ENCODE results near the gene ASIC1.

The ASIC1 gene

DNA sequence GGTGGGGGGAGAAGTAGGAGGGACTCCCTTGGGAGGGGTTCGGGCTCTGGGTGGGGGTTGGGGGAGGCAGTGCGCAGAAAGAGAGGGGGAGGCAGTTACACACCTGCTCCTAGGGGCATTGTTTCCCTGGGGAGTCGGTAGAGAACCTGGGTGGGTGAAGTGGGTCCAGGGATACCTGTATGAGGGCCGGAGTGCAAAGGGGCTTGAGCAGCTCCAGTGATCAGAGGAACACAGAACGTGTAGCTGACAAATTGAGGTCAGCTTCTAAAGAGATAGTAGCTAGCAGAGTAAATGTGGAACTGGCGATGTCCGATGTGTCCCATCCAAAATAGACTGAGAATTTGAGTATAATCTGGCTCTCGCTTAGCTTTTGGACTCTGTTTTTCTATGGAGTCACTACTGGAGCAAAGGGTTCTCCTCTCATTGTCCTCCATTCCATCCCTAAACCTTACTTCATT, 28.2 kb downstream of the ASIC1 start:
- no peak for DNase-seq

DNA sequence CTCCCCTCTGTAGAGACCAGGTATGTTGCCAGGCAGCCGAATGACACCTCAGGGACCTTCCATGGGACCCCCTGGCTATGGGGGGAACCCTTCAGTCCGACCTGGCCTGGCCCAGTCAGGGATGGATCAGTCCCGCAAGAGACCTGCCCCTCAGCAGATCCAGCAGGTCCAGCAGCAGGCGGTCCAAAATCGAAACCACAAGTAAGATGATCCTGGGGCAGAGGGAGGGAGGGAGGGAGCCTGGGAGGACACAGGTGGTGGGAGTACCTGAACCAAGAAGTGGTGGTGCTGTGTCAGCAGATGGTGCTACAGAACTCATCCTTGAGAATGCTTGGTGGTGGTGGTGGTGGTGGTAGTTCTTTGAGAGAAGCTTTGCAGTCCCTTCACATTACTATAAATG, 28.8 kb downstream of the ASIC1 start:
- DNase-seq, result no peak

- DNase-seq, result no peak
These were observed 29.8 kb downstream of the ASIC1 start for GRCh38 chr12:50087151-50087550.

DNA sequence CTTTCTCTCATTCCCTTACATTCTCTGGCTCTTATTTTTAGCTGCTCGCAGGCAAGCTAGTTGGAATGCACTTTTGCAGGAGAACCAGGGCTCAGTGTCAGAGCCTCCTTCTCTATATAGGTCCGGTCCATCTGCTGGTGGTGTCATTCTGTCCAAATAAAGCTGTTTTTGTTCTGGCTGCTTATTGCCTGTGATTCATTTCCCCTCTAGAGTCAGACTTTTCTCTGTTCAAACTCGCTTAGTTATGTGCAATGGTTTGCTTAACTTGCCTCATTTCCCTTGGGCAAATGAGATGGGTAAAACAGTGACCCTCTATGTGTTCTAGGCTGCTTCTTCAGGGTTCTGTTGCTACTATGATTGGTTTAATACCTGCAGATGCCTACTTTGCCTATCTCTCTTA, 30.6 kb downstream of the ASIC1 start:
- DNase-seq, result no peak

GRCh38 chr12:50088577-50089335, 31.4 kb downstream of the ASIC1 start:
- no peak for DNase-seq

DNA sequence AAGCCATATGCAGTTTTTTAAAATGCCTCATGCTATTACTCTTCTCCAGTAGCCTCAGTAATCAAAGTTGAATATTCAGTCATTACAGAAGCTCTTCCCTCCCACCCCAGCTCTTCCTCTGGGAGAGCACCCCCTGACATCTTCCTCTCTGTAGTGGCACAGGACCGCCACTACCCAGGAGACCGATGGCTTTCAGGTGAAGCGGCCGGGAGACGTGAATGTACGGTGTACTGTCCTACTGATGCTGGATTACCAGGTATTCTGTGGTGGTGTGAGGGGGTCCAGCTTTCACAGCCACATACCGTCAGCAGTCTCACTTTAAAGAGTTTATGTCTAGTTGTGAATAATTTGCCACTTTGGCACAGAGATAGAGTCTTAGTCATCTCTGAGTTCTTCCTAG, 32.3 kb downstream of the ASIC1 start:
- no peak for DNase-seq

GRCh38 chr12:50090391-50090790, 33.0 kb downstream of the ASIC1 start:
- DNase-seq, result no peak

DNA sequence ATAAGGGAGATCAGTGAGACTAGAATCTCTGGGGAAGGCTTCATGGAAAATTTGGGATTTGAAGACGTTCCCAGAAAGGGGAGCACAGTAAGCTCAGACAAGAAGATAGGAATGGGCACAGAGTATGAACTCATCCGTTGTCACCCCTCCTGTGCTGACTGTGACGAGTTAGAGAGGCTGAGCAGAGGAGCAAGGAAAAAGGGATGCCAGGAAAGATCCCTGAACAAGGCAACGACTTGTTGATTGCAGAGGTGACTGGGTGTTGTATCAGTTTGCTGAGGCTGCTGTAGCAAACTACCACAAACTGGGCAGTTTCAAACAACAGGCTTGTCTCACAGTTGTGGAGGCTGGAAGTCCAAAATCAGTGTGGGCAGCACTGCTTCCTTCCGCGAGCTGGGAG, 40.6 kb downstream of the ASIC1 start:
- DNase-seq, result no peak

DNA sequence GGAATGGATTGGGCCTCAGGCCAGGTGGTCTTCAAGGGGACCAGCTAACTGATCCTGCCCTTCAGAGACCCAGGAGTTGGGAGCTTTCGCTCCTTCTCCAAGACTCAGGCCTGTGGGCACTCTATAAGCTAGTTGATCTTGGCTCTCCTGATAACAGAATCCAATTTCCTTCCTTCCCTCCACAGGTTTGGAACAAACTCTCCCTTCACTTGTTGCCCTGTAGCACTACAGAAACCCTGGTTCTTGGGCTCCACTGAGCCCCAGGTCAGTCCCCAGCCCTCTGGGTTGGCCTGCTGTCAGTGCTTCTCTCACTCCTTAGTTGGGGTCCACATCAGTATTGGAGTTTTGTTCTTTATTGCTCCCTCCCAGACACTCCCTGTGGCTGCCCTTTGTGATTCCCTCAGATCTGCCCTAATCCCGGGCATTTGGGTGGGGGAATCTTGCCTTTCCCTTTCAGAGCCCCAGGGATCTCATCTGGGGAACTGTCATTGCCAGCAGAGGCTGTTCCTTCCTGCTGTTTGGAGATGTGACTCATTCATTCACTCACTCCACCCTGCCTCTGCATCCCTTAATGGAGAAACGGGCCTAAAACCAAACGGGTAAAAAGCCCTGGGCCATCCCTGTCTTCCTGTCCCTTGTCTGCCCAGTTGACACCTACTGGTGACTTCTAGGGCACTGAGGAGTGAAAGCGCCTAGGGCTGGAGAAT, 42.1 kb downstream of the ASIC1 start:
- DNase-seq, result no peak

DNA sequence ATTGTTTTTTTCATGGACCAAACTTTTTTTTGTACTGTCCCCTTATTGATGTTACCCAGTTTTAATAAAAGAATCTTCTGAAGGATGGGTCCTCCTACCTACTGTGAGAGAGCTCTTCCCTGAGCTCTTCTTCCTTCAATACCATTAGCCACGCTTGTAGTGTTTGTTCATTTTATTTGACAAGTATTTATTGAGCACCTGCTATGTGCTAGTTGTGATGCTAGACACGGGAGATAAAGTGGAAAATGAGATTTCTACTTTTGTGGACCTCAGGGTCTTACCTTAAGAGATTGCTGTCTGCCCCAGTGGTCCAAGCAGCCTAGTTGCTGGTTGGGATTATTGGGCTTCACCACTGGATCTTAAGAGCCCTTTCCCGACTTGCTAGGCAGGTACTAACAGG, 43.2 kb downstream of the ASIC1 start:
- DNase-seq, result no peak

GRCh38 chr12:50101663-50102062, 44.3 kb downstream of the ASIC1 start:
- no peak for DNase-seq

DNA sequence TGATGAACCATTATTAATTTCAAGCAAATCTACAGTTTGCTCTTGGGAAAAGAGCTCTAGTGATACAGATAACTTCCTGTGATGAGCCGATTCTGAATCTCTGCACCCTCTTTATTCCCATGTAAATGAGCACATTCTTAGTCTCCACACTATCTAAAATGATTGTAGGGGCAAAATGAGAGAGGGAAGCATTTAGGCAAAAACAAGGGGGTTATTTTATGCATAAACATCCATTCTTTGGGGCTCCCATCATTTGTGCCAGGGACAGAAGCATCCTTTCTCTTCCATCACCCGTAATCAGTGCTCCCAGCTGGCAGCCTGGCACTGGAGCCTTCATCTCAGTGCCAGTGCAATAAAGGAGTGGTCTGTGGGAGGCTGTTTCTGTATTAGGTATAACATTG, 44.7 kb downstream of the ASIC1 start:
- no peak for DNase-seq

DNA sequence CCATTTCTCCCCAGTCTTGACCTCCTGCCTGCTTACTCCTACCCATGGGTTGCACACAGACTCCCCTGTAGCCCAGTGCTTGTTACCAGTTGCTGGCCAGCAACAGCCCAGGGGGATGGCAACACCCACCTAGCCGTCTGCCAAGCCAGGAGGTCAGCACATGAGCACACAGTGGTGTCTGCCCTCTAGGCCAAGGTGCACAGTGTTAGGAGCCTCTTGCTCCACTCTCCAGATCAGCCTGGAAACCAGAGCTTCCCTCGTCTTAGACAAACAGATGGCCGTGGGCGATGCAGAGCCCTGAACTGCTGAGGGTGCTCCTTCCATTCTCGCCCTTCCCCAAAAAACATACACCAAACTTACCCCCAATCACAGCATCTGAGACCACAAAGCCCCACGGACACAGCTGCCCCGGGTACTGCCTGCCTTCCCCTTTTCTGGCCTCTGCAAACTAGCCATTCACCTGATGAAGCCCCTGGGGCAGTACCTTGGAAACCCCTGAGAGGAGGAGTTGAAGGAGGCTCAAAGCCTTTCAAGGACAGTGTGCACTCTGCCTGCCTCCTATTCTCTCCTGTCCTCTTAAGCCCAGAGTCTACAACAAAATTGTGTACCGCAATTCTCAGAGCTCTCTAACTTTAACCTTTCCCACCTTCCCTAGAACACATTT, 45.4 kb downstream of the ASIC1 start:
- no peak for DNase-seq

- DNase-seq, result no peak
These were observed 46.0 kb downstream of the ASIC1 start for GRCh38 chr12:50103351-50103750.

DNA sequence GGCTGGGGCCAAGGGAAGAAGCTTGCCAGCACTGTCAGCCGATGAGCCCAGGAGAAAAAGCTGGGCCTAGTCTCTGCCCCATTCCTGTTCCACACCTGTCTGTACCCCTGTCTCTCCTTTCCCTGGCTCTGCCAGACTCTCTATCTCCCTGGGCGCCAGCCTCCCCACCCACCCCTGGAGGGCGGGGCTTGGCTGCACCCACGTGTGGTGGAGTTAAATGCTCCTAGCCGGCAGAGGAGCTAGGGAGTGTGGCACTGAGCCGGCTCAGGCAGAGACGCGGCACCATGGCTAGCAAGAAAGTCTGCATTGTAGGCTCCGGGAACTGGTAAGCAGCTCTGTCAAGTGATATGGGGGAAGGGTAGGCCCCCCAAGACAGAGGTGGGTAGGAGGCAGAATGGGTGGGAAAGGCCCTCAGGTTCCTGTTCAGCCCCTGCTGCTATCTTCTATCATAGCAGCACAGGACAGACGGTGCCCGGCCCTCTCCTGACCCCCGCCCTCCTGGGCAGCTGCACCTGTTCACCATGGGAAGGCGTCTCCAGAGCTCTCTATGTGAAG, 46.4 kb downstream of the ASIC1 start, which contains the start of gene GPD1:
GPD1 (plus strand) TSS at position 242 of the 555 bp plus-strand sequence; CDS start at position 285, 43 bp downstream.
- peak; percentile 44 for DNase-seq

GRCh38 chr12:50104417-50105366, 47.3 kb downstream of the ASIC1 start:
- DNase-seq, result no peak

DNA sequence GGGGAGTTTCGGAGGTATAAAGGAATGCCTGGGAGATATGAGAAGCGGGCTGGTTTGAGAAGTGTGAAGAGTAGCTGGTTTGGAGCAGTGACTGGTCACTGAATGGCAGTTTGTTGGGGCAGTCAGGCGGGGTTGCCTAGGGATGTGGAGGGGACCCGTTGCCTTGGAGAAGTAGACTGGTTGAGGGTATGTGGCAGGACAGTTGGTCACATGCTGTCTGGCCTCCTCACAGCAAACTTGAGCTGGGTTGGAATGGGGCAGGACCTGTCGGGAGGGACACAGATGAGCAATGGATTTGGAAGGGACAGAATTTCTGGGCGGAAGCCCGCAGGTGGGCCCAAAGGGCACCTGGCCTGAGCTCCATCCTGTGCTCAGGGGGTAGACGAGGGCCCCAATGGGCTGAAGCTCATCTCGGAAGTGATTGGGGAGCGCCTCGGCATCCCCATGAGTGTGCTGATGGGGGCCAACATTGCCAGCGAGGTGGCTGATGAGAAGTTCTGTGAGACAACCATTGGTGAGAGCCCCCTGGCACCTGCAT, 48.6 kb downstream of the ASIC1 start:
- DNase-seq, result no peak

DNA sequence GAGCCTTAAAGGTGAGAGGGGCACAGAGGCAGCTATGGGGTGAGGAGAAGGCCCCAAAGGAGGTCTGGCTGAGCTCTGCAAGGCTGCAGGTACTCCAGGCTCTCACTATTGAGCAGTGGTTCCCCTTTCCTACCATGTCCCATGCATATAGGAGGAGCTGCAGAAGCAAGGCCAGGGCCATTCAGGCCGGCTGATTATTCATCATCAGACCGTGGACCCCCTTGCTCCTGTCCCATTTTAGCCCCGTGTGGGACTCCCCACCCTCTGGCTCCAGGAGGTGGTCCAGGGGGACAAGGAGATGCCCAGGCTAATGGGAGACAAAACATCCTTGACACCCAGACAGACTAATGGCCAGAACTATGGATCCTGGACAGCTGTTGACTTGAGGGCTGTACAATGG, 49.5 kb downstream of the ASIC1 start:
- DNase-seq, result no peak

DNA sequence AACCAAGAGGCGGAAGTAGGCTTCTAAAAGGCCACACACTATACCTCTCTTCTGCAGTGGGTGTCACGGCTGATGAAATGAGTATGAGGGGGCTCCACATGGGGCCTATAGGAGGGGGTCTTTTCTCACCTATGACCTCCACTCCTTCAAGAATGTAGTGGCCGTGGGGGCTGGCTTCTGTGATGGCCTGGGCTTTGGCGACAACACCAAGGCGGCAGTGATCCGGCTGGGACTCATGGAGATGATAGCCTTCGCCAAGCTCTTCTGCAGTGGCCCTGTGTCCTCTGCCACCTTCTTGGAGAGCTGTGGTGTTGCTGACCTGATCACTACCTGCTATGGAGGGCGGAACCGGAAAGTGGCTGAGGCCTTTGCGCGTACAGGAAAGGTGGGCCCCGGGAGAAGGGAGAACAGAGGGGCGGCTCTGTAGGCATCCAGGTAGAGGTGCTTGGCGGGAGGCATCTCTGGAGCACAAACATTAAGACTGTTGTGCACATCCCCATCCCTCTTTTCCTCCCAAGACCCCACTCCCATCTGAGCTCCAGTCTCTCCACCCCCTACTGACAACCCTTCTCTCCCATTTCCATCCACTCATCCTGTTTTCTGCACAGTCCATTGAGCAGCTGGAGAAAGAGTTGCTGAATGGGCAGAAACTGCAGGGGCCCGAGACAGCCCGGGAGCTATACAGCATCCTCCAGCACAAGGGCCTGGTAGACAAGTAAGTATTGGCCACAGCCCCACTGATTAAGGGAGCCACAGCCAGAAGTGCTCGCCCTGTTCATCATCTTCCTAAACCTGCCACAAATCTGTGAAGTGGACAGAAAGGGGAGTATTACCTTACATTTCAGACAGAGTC, 50.2 kb downstream of the ASIC1 start:
- no peak for DNase-seq

- no peak for DNase-seq
These were observed 51.9 kb downstream of the ASIC1 start for GRCh38 chr12:50109319-50109718.

DNA sequence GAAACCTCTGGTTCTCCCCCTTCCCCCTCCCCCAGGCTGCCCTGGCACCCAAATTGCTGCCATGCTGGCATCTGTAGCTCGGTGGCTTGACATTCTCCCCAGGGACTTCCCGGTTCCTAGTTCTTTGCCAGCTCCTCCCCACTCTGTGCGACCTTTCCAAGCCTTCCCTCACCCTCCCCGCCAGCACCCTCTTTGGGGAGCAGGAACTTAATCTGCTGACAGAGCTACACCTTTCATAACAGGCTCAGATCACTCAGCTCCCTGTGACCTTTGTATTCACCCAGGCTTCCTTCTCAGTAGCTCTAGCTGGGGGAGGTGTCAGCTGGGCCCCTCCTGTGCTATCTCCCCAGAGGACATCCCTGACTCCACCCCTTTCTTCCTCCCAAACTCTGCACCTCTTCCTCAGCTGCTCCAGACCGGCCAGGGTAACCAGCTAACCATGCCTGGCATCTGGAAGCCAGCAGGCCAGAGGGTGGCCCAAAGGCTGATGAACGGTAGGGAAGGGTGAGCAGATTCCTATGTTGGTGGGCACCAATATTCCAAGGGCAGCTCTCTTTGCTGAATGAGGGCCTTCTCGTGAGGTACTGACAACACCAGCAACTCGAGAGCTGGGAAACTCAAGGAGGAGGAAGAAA, 52.8 kb downstream of the ASIC1 start:
- DNase-seq, result no peak
